ENCODE measurements around the gene TSPAN6. TPM values are rescaled to one million over a fixed set of nuclear protein-coding genes. Genes with fewer than 3 reads are reported as not detected.
A peak's percentile ranks its signal among the peaks of the same experiment; 100 is the strongest.

Gene TSPAN6
- total RNA-seq, 6 experiments from 2014 or later, result 14.5 to 20.7 (median 18.3) TPM

GRCh38 chrX:100647739-100648138, 11.1 kb upstream of the TSPAN6 start:
- H3K27ac Mint-ChIP-seq, result peak overlapping the region; percentile 99
- TF ChIP-seq CTCF (IDR thresholded peaks at IDR 0.05), result no peak
- H3K9me3 Mint-ChIP-seq, result no peaks in the 10 kb centered on the region
- H3K4me3 Mint-ChIP-seq, result peak overlapping the region; percentile 34; the same call in 1 of the 2 replicates
- H3K36me3 Mint-ChIP-seq (ENCODE audit: low read depth), result peaks cover 8% of the 10 kb centered on the region
- no peak for DNase-seq
- peaks cover 1% of the 10 kb centered on the region for H3K27me3 Mint-ChIP-seq (ENCODE audit: insufficient read depth)
- peaks cover 94% of the 10 kb centered on the region for H3K4me1 Mint-ChIP-seq (ENCODE audit: low read depth)

GRCh38 chrX:100647095-100647494, 10.5 kb upstream of the TSPAN6 start:
- H3K36me3 Mint-ChIP-seq (ENCODE audit: low read depth), result peaks cover 3% of the 10 kb centered on the region
- H3K27ac Mint-ChIP-seq, result peak overlapping the region; percentile 99
- TF ChIP-seq CTCF (IDR thresholded peaks at IDR 0.05), result no peak
- H3K4me3 Mint-ChIP-seq, result peak overlapping the region; percentile 34; the same call in 1 of the 2 replicates
- peaks cover 1% of the 10 kb centered on the region for H3K27me3 Mint-ChIP-seq (ENCODE audit: insufficient read depth)
- peaks cover 94% of the 10 kb centered on the region for H3K4me1 Mint-ChIP-seq (ENCODE audit: low read depth)
- H3K9me3 Mint-ChIP-seq, result no peaks in the 10 kb centered on the region
- no peak for DNase-seq

GRCh38 chrX:100645106-100645505, 8.5 kb upstream of the TSPAN6 start:
- no peaks in the 10 kb centered on the region for H3K9me3 Mint-ChIP-seq
- peak; percentile 16 for DNase-seq
- no peaks in the 10 kb centered on the region for H3K36me3 Mint-ChIP-seq (ENCODE audit: low read depth)
- H3K4me3 Mint-ChIP-seq, result peak overlapping the region; percentile 91
- H3K27ac Mint-ChIP-seq, result peak overlapping the region; percentile 91
- H3K4me1 Mint-ChIP-seq (ENCODE audit: low read depth), result peaks cover 77% of the 10 kb centered on the region
- TF ChIP-seq CTCF (IDR thresholded peaks at IDR 0.05), result no peak
- H3K27me3 Mint-ChIP-seq (ENCODE audit: insufficient read depth), result peaks cover 1% of the 10 kb centered on the region

GRCh38 chrX:100643956-100644860, 7.6 kb upstream of the TSPAN6 start, which contains the start of gene SRPX2:
Gene SRPX2, plus strand, starts transcription at chrX:100644199. Its CDS starts 2,124 bp downstream, at chrX:100646323.
- H3K27me3 Mint-ChIP-seq (ENCODE audit: insufficient read depth), result peaks cover 1% of the 10 kb centered on the region

GRCh38 chrX:100643212-100643611, 6.6 kb upstream of the TSPAN6 start:
- H3K9me3 Mint-ChIP-seq, result no peaks in the 10 kb centered on the region
- TF ChIP-seq CTCF (IDR thresholded peaks at IDR 0.05), result no peak
- no peak for DNase-seq
- H3K27me3 Mint-ChIP-seq (ENCODE audit: insufficient read depth), result no peaks in the 10 kb centered on the region; the same call in none of the 2 replicates
- H3K27ac Mint-ChIP-seq, result peak overlapping the region; percentile 91
- no peaks in the 10 kb centered on the region for H3K36me3 Mint-ChIP-seq (ENCODE audit: low read depth)
- peak overlapping the region; percentile 91 for H3K4me3 Mint-ChIP-seq
- H3K4me1 Mint-ChIP-seq (ENCODE audit: low read depth), result peaks cover 60% of the 10 kb centered on the region

More at GRCh38 chrX:100643956-100644860, 7.6 kb upstream of the TSPAN6 start, which contains the start of gene SRPX2:
- H3K27ac Mint-ChIP-seq, result peak within 1 kb of the TSS; percentile 91
- peak within 1 kb of the TSS; percentile 91 for H3K4me3 Mint-ChIP-seq
- no peaks in the 10 kb centered on the region for H3K36me3 Mint-ChIP-seq (ENCODE audit: low read depth)
- TF ChIP-seq CTCF (IDR thresholded peaks at IDR 0.05), result no peak
- peak; percentile 87 for DNase-seq
- H3K4me1 Mint-ChIP-seq (ENCODE audit: low read depth), result peaks cover 70% of the 10 kb centered on the region
- no peaks in the 10 kb centered on the region for H3K9me3 Mint-ChIP-seq

All from HFFc6 (cell line).